ENCODE results near the gene FKBP5. TPM values are rescaled to one million over a fixed set of nuclear protein-coding genes. Genes with fewer than 3 reads are reported as not detected.
"Not testable (repeated sequence)": the region's sequence is repeated elsewhere in the genome, so short reads cannot be mapped to it uniquely, and the experiment has no call there.

The FKBP5 gene
- total RNA-seq, 1 experiment from 2014 or later, result 20.1 TPM

- H3K27ac Mint-ChIP-seq (ENCODE audit: unreplicated experiment), result no peak overlapping the region
- H3K4me1 ChIP-seq, result no peaks in the 10 kb centered on the region
- intact Hi-C loops (cut with micrococcal nuclease; ENCODE audit: unreplicated experiment), result no loop called here
- no peak for DNase-seq
- POLR2A ChIA-PET, result no interaction called here
- no peaks in the 10 kb centered on the region for H3K9me3 ChIP-seq
- no peaks in the 10 kb centered on the region for H3K27me3 ChIP-seq (replicated peaks; ENCODE audit: control insufficient read depth, insufficient read depth, low read length)
- no peaks in the 10 kb centered on the region for H3K36me3 ChIP-seq (ENCODE audit: control insufficient read depth, insufficient read depth, low read length)
- no TSS peak for BruUV-seq (replicated peaks)
- H3K4me1 Mint-ChIP-seq (ENCODE audit: low read depth, unreplicated experiment), result no peaks in the 10 kb centered on the region
- no peaks in the 10 kb centered on the region for H3K9me3 Mint-ChIP-seq (ENCODE audit: unreplicated experiment)
- no peaks in the 10 kb centered on the region for H3K36me3 Mint-ChIP-seq (ENCODE audit: insufficient read depth, unreplicated experiment)
- H3K27me3 Mint-ChIP-seq (ENCODE audit: insufficient read depth, unreplicated experiment), result no peaks in the 10 kb centered on the region
- no peak for TF ChIP-seq CTCF (IDR thresholded peaks at IDR 0.05; ENCODE audit: insufficient read depth in 1 of 2, low read depth in 1 of 2, low read length in 1 of 2, severe bottlenecking in 1 of 2, unreplicated experiment in 1 of 2)
- H3K4me3 Mint-ChIP-seq (ENCODE audit: unreplicated experiment), result no peak overlapping the region
- no peak overlapping the region for H3K4me3 ChIP-seq (ENCODE audit: low read depth, low read length)
- CTCF ChIA-PET, result no interaction called here
Measured at GRCh38 chr6:35675871-35676459, 12.8 kb downstream of the FKBP5 start.

- no peaks in the 10 kb centered on the region for H3K9me3 Mint-ChIP-seq (ENCODE audit: unreplicated experiment)
- ChIA-PET CTCF (no interaction called here), POLR2A (no interaction called here)
- Histone ChIP-seq H3K4me3 (ENCODE audit: low read depth, low read length) (no peak overlapping the region), H3K4me1 (no peaks in the 10 kb centered on the region), H3K27me3 (replicated peaks; ENCODE audit: control insufficient read depth, insufficient read depth, low read length) (no peaks in the 10 kb centered on the region), H3K9me3 (no peaks in the 10 kb centered on the region), H3K36me3 (ENCODE audit: control insufficient read depth, insufficient read depth, low read length) (no peaks in the 10 kb centered on the region)
- intact Hi-C loops (cut with micrococcal nuclease; ENCODE audit: unreplicated experiment), result no loop called here
- H3K4me1 Mint-ChIP-seq (ENCODE audit: low read depth, unreplicated experiment), result no peaks in the 10 kb centered on the region
- no peak for TF ChIP-seq CTCF (IDR thresholded peaks at IDR 0.05; ENCODE audit: insufficient read depth in 1 of 2, low read depth in 1 of 2, low read length in 1 of 2, severe bottlenecking in 1 of 2, unreplicated experiment in 1 of 2)
- no TSS peak for BruUV-seq (replicated peaks)
- H3K27ac Mint-ChIP-seq (ENCODE audit: unreplicated experiment), result no peak overlapping the region
- no peak overlapping the region for H3K4me3 Mint-ChIP-seq (ENCODE audit: unreplicated experiment)
- H3K27me3 Mint-ChIP-seq (ENCODE audit: insufficient read depth, unreplicated experiment), result no peaks in the 10 kb centered on the region
- no peaks in the 10 kb centered on the region for H3K36me3 Mint-ChIP-seq (ENCODE audit: insufficient read depth, unreplicated experiment)
- DNase-seq, result no peak
Measured at GRCh38 chr6:35674594-35674993, 14.1 kb downstream of the FKBP5 start.

GRCh38 chr6:35673755-35674154 lies 15.0 kb downstream of the FKBP5 start:
- ChIA-PET POLR2A (no interaction called here), CTCF (no interaction called here)
- BruUV-seq (replicated peaks), result no TSS peak
- intact Hi-C loops (cut with micrococcal nuclease; ENCODE audit: unreplicated experiment), result no loop called here
- Mint-ChIP-seq H3K36me3 (ENCODE audit: insufficient read depth, unreplicated experiment) (no peaks in the 10 kb centered on the region), H3K27ac (ENCODE audit: unreplicated experiment) (no peak overlapping the region), H3K27me3 (ENCODE audit: insufficient read depth, unreplicated experiment) (no peaks in the 10 kb centered on the region), H3K4me1 (ENCODE audit: low read depth, unreplicated experiment) (no peaks in the 10 kb centered on the region), H3K9me3 (ENCODE audit: unreplicated experiment) (no peaks in the 10 kb centered on the region), H3K4me3 (ENCODE audit: unreplicated experiment) (no peak overlapping the region)
- no peak for TF ChIP-seq CTCF (IDR thresholded peaks at IDR 0.05; ENCODE audit: insufficient read depth in 1 of 2, low read depth in 1 of 2, low read length in 1 of 2, severe bottlenecking in 1 of 2, unreplicated experiment in 1 of 2)
- Histone ChIP-seq H3K27me3 (replicated peaks; ENCODE audit: control insufficient read depth, insufficient read depth, low read length) (no peaks in the 10 kb centered on the region), H3K36me3 (ENCODE audit: control insufficient read depth, insufficient read depth, low read length) (no peaks in the 10 kb centered on the region), H3K9me3 (no peaks in the 10 kb centered on the region), H3K4me3 (ENCODE audit: low read depth, low read length) (no peak overlapping the region), H3K4me1 (no peaks in the 10 kb centered on the region)
- no peak for DNase-seq

GRCh38 chr6:35673284-35673666 lies 15.4 kb downstream of the FKBP5 start:
- POLR2A ChIA-PET; H3K36me3 ChIP-seq (ENCODE audit: control insufficient read depth, insufficient read depth, low read length); H3K36me3 Mint-ChIP-seq (ENCODE audit: insufficient read depth, unreplicated experiment); H3K27me3 Mint-ChIP-seq (ENCODE audit: insufficient read depth, unreplicated experiment); H3K27me3 ChIP-seq (replicated peaks; ENCODE audit: control insufficient read depth, insufficient read depth, low read length); H3K27ac Mint-ChIP-seq (ENCODE audit: unreplicated experiment); DNase-seq; H3K4me3 Mint-ChIP-seq (ENCODE audit: unreplicated experiment); H3K4me1 ChIP-seq; CTCF ChIA-PET; H3K4me3 ChIP-seq (ENCODE audit: low read depth, low read length); intact Hi-C loops (cut with micrococcal nuclease; ENCODE audit: unreplicated experiment); BruUV-seq (replicated peaks); H3K9me3 ChIP-seq; H3K9me3 Mint-ChIP-seq (ENCODE audit: unreplicated experiment); H3K4me1 Mint-ChIP-seq (ENCODE audit: low read depth, unreplicated experiment): not testable (repeated sequence)

GRCh38 chr6:35670453-35670852 lies 18.3 kb downstream of the FKBP5 start:
- H3K4me3 Mint-ChIP-seq (ENCODE audit: unreplicated experiment); H3K36me3 ChIP-seq (ENCODE audit: control insufficient read depth, insufficient read depth, low read length); H3K36me3 Mint-ChIP-seq (ENCODE audit: insufficient read depth, unreplicated experiment); H3K9me3 Mint-ChIP-seq (ENCODE audit: unreplicated experiment); H3K27me3 ChIP-seq (replicated peaks; ENCODE audit: control insufficient read depth, insufficient read depth, low read length); CTCF ChIA-PET; H3K27me3 Mint-ChIP-seq (ENCODE audit: insufficient read depth, unreplicated experiment); H3K27ac Mint-ChIP-seq (ENCODE audit: unreplicated experiment); POLR2A ChIA-PET; BruUV-seq (replicated peaks); H3K9me3 ChIP-seq; H3K4me1 ChIP-seq; H3K4me1 Mint-ChIP-seq (ENCODE audit: low read depth, unreplicated experiment); H3K4me3 ChIP-seq (ENCODE audit: low read depth, low read length); DNase-seq; intact Hi-C loops (cut with micrococcal nuclease; ENCODE audit: unreplicated experiment): not testable (repeated sequence)
